ENCODE data around the gene DHRS12. TPM values are rescaled to one million over a fixed set of nuclear protein-coding genes. Genes with fewer than 3 reads are reported as not detected.

Gene DHRS12
- total RNA-seq, 1 donor from 2014 or later, result 11.3 TPM

DNA sequence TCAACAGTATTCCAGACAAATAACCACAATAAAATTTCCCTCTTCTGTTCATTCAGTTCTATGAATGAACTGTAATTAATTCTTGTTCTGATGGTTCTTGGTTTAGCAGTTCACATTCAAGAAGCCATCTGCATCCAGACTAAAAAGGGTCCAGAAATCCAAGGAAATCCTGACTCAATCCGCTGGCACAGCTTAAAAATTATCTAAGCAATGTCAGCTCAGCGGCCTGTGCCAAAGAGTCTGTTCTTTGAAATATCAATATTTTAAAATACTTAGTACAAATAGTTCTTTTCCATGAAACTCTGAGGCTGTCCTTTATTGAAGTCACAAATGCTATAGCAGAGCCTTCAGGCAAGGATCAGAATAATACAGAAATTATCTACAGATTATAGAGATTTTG lies 57.2 kb downstream of the DHRS12 start:
- Mint-ChIP-seq H3K27ac (no peak overlapping the region), H3K9me3 (peaks cover 4% of the 10 kb centered on the region), H3K36me3 (peaks cover 21% of the 10 kb centered on the region)

GRCh38 chr13:51745243-51745642 lies 58.7 kb downstream of the DHRS12 start:
- TF ChIP-seq, protein P1, sequence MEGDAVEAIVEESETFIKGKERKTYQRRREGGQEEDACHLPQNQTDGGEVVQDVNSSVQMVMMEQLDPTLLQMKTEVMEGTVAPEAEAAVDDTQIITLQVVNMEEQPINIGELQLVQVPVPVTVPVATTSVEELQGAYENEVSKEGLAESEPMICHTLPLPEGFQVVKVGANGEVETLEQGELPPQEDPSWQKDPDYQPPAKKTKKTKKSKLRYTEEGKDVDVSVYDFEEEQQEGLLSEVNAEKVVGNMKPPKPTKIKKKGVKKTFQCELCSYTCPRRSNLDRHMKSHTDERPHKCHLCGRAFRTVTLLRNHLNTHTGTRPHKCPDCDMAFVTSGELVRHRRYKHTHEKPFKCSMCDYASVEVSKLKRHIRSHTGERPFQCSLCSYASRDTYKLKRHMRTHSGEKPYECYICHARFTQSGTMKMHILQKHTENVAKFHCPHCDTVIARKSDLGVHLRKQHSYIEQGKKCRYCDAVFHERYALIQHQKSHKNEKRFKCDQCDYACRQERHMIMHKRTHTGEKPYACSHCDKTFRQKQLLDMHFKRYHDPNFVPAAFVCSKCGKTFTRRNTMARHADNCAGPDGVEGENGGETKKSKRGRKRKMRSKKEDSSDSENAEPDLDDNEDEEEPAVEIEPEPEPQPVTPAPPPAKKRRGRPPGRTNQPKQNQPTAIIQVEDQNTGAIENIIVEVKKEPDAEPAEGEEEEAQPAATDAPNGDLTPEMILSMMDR (conservative IDR thresholded peaks at IDR 0.05), result no peak
- no peak for DNase-seq (ENCODE audit: extremely low spot score, unreplicated experiment)
- H3K4me3 Mint-ChIP-seq, result no peak overlapping the region
- H3K27me3 Mint-ChIP-seq, result no peaks in the 10 kb centered on the region
- peaks cover 4% of the 10 kb centered on the region for H3K9me3 Mint-ChIP-seq
- H3K27ac Mint-ChIP-seq, result no peak overlapping the region
- H3K4me1 Mint-ChIP-seq (ENCODE audit: unreplicated experiment), result no peaks in the 10 kb centered on the region
- H3K36me3 Mint-ChIP-seq, result peaks cover 24% of the 10 kb centered on the region

More for the DNA sequence above, 57.2 kb downstream of the DHRS12 start:
- Mint-ChIP-seq H3K4me3 (no peak overlapping the region), H3K4me1 (ENCODE audit: unreplicated experiment) (no peaks in the 10 kb centered on the region), H3K27me3 (no peaks in the 10 kb centered on the region)
- no peak for DNase-seq (ENCODE audit: extremely low spot score, unreplicated experiment)
- TF ChIP-seq, protein P1 (conservative IDR thresholded peaks at IDR 0.05), result no peak

DNA sequence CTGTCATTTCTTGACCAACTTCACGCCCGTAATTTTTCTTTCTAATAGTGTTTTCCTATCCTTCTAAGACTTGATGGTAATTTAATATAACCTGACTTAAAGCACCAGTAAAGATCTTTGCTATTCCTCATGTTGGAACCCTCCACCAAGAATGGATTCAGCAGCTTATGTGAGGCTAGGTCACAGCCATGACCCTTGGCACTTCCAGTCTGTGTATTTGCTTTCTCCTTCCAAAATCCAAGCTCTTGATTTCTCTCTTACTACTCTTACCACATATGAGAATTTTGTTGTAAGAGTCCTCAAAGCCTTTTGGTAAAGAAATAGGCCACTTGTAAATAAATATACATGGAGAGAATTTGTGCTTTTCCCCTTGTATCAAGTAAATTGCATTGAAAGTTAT lies 61.4 kb downstream of the DHRS12 start:
- DNase-seq (ENCODE audit: extremely low spot score, unreplicated experiment), result no peak
- TF ChIP-seq, protein P1 (conservative IDR thresholded peaks at IDR 0.05), result no peak
- no peak overlapping the region for H3K4me3 Mint-ChIP-seq
- no peaks in the 10 kb centered on the region for H3K27me3 Mint-ChIP-seq
- no peaks in the 10 kb centered on the region for H3K4me1 Mint-ChIP-seq (ENCODE audit: unreplicated experiment)
- H3K27ac Mint-ChIP-seq, result no peak overlapping the region
- H3K36me3 Mint-ChIP-seq, result peaks cover 24% of the 10 kb centered on the region
- peaks cover 4% of the 10 kb centered on the region for H3K9me3 Mint-ChIP-seq

GRCh38 chr13:51742031-51742430 lies 61.9 kb downstream of the DHRS12 start:
- Mint-ChIP-seq H3K27ac (no peak overlapping the region), H3K27me3 (no peaks in the 10 kb centered on the region), H3K9me3 (peaks cover 4% of the 10 kb centered on the region), H3K36me3 (peaks cover 25% of the 10 kb centered on the region), H3K4me3 (no peak overlapping the region), H3K4me1 (ENCODE audit: unreplicated experiment) (no peaks in the 10 kb centered on the region)
- TF ChIP-seq, protein P1 (conservative IDR thresholded peaks at IDR 0.05), result no peak
- no peak for DNase-seq (ENCODE audit: extremely low spot score, unreplicated experiment)

- no peak for DNase-seq (ENCODE audit: extremely low spot score, unreplicated experiment)
- Mint-ChIP-seq H3K9me3 (peaks cover 4% of the 10 kb centered on the region), H3K4me3 (no peak overlapping the region), H3K27ac (no peak overlapping the region), H3K36me3 (peaks cover 31% of the 10 kb centered on the region), H3K27me3 (no peaks in the 10 kb centered on the region), H3K4me1 (ENCODE audit: unreplicated experiment) (no peaks in the 10 kb centered on the region)
- TF ChIP-seq, protein P1 (conservative IDR thresholded peaks at IDR 0.05), result no peak
Observed at GRCh38 chr13:51740698-51741097, 63.3 kb downstream of the DHRS12 start.
